Caco-2 (cell line): ENCODE results near the gene BCAS3. TPM values are rescaled to one million over a fixed set of nuclear protein-coding genes. Genes with fewer than 3 reads are reported as not detected.

Source experiments
- BruUV-seq: library from RNA; stranded (reverse); fragments of 400-500 nt; replicated peaks from 2 replicates; lab custom pipeline; 2021; lab: Mats Ljungman, UMichigan
- CTCF ChIA-PET: fragments of 300-600 bp; sonication (Branson Sonifier 250); formaldehyde crosslinking; loops from one replicate; lab custom pipeline; 2022; ENCODE audit warnings: antibody characterized with exemption; lab: Charles Lee
- POLR2A ChIA-PET: fragments of 300-600 bp; sonication (Branson Sonifier 250); formaldehyde crosslinking; loops from one replicate; lab custom pipeline; 2022; ENCODE audit warnings: antibody characterized with exemption; lab: Charles Lee
- DNase-seq, 2 experiments: peaks; one replicate each; pipeline versions ENCODE4 v3.0.0 to v3.0.0-alpha.2; 2020 to 2022
- H3K27me3 ChIP-seq: replicated peaks from 2 replicates; pipeline ENCODE4 v1.6.0; 2011; ENCODE audit warnings: low read length; ENCODE audit not compliant: control insufficient read depth, insufficient read depth
- H3K36me3 ChIP-seq: 2 replicates; pipeline ENCODE4 v1.5.1; 2011; ENCODE audit warnings: low read length; ENCODE audit not compliant: control insufficient read depth, insufficient read depth
- H3K4me1 ChIP-seq: fragments of 250-450 bp; sonication (Bioruptor Pico); 2 replicates; pipeline ENCODE4 v1.5.1; 2020; ENCODE audit warnings: mild to moderate bottlenecking
- H3K4me3 ChIP-seq: 2 replicates; pipeline ENCODE4 v1.5.1; 2011; ENCODE audit warnings: low read depth, mild to moderate bottlenecking, control low read depth, low read length
- H3K9me3 ChIP-seq: fragments of 250-450 bp; sonication (Bioruptor Pico); 2 replicates; pipeline ENCODE4 v1.5.1; 2020; ENCODE audit warnings: mild to moderate bottlenecking, moderate library complexity
- H3K27ac Mint-ChIP-seq: one replicate; pipeline ENCODE4 v1.8.0; 2022; ENCODE audit warnings: mixed read lengths; ENCODE audit not compliant: unreplicated experiment
- H3K27me3 Mint-ChIP-seq: one replicate; pipeline ENCODE4 v1.8.0; 2022; ENCODE audit warnings: mixed read lengths; ENCODE audit not compliant: insufficient read depth, unreplicated experiment
- H3K36me3 Mint-ChIP-seq: one replicate; pipeline ENCODE4 v1.8.0; 2022; ENCODE audit warnings: mild to moderate bottlenecking, mixed read lengths; ENCODE audit not compliant: insufficient read depth, unreplicated experiment
- H3K4me1 Mint-ChIP-seq: one replicate; pipeline ENCODE4 v1.8.0; 2022; ENCODE audit warnings: low read depth, mixed read lengths; ENCODE audit not compliant: unreplicated experiment
- H3K4me3 Mint-ChIP-seq: one replicate; pipeline ENCODE4 v1.8.0; 2022; ENCODE audit warnings: mild to moderate bottlenecking, moderate library complexity, mixed read lengths; ENCODE audit not compliant: unreplicated experiment
- H3K9me3 Mint-ChIP-seq: one replicate; pipeline ENCODE4 v1.8.0; 2022; ENCODE audit warnings: mixed read lengths; ENCODE audit not compliant: unreplicated experiment
- CTCF ChIP-seq, 2 experiments: fragments of 200-600 bp in 1 of 2; IDR thresholded peaks; 1 replicate in 1 of 2; 2 replicates in 1 of 2; pipeline versions ENCODE4 v1.5.1 to v1.8.0; 2011 to 2022; ENCODE audit warnings: antibody characterized with exemption in 1 of 2, control low read depth in 1 of 2, inconsistent platforms in 1 of 2, low read depth in 1 of 2, low read length in 1 of 2, mild to moderate bottlenecking in 1 of 2, moderate library complexity in 1 of 2; ENCODE audit not compliant: insufficient read depth in 1 of 2, severe bottlenecking in 1 of 2, unreplicated experiment in 1 of 2
- intact Hi-C: fragments of 100-400 bp; cut with micrococcal nuclease; formaldehyde crosslinking; loops from one replicate; pipeline ENCODE4 v1.10.0; 2022; ENCODE audit not compliant: unreplicated experiment
- total RNA-seq: library from RNA; stranded (reverse); gene quantifications from 2 replicates; pipeline ENCODE4 v1.2.3, GENCODE V29; 2022

The BCAS3 gene
- total RNA-seq, 1 experiment from 2014 or later: 44.1 TPM

- Mint-ChIP-seq H3K27ac (no peak overlapping the region), H3K4me1 (no peaks in the 10 kb centered on the region), H3K9me3 (no peaks in the 10 kb centered on the region), H3K36me3 (peaks cover 24% of the 10 kb centered on the region), H3K4me3 (no peak overlapping the region), H3K27me3 (no peaks in the 10 kb centered on the region)
- DNase-seq: no peak
- intact Hi-C loops: no loop called here
- Histone ChIP-seq H3K9me3 (no peaks in the 10 kb centered on the region), H3K27me3 (no peaks in the 10 kb centered on the region), H3K4me3 (no peak overlapping the region), H3K4me1 (peaks cover 5% of the 10 kb centered on the region; the same call in 1 of the 2 replicates), H3K36me3 (no peaks in the 10 kb centered on the region)
- POLR2A ChIA-PET: interaction anchor here (1.0 kb wide), 1 partner anchor 41 kb away, joined by 5 read pairs; the partner anchor contains the start of gene PPM1D
- no peak for TF ChIP-seq CTCF (IDR thresholded peaks at IDR 0.05; ENCODE audit: insufficient read depth in 1 of 2, low read depth in 1 of 2, low read length in 1 of 2, severe bottlenecking in 1 of 2, unreplicated experiment in 1 of 2)
- CTCF ChIA-PET: interaction anchor here (0.6 to 1.0 kb wide), 9 partner anchors 8 to 249 kb away, joined by 3 to 14 read pairs (median 4); partner anchors contain the start of genes PPM1D and USP32
- BruUV-seq: no TSS peak
Observed at GRCh38 chr17:60641126-60641525, 36.5 kb upstream of the BCAS3 start.

- TF ChIP-seq CTCF (IDR thresholded peaks at IDR 0.05; ENCODE audit: insufficient read depth in 1 of 2, low read depth in 1 of 2, low read length in 1 of 2, severe bottlenecking in 1 of 2, unreplicated experiment in 1 of 2): peak; percentile 85
- H3K27me3 ChIP-seq: no peaks in the 10 kb centered on the region
- peaks cover 19% of the 10 kb centered on the region for H3K36me3 Mint-ChIP-seq
- no peaks in the 10 kb centered on the region for H3K36me3 ChIP-seq
- CTCF ChIA-PET: no interaction called here
- H3K9me3 ChIP-seq: no peaks in the 10 kb centered on the region
- H3K27ac Mint-ChIP-seq: no peak overlapping the region
- H3K9me3 Mint-ChIP-seq: no peaks in the 10 kb centered on the region
- H3K4me1 ChIP-seq: peaks cover 5% of the 10 kb centered on the region; the same call in 1 of the 2 replicates
- no peaks in the 10 kb centered on the region for H3K4me1 Mint-ChIP-seq
- peak; percentile 76 to 79 for DNase-seq
- BruUV-seq: no TSS peak
- no peak overlapping the region for H3K4me3 Mint-ChIP-seq
- POLR2A ChIA-PET: no interaction called here
- intact Hi-C loops: no loop called here
- no peak overlapping the region for H3K4me3 ChIP-seq
- no peaks in the 10 kb centered on the region for H3K27me3 Mint-ChIP-seq
Observed at GRCh38 chr17:60641810-60642220, 35.8 kb upstream of the BCAS3 start.

- H3K36me3 ChIP-seq: no peaks in the 10 kb centered on the region
- no peaks in the 10 kb centered on the region for H3K27me3 Mint-ChIP-seq
- peaks cover 22% of the 10 kb centered on the region for H3K36me3 Mint-ChIP-seq
- no peaks in the 10 kb centered on the region for H3K27me3 ChIP-seq
- no peak overlapping the region for H3K27ac Mint-ChIP-seq
- no peaks in the 10 kb centered on the region for H3K9me3 ChIP-seq
- no peak overlapping the region for H3K4me3 Mint-ChIP-seq
- no peak overlapping the region for H3K4me3 ChIP-seq
- H3K9me3 Mint-ChIP-seq: no peaks in the 10 kb centered on the region
- no peaks in the 10 kb centered on the region for H3K4me1 Mint-ChIP-seq
- BruUV-seq: no TSS peak
- POLR2A ChIA-PET: no interaction called here
- intact Hi-C loops: no loop called here
- H3K4me1 ChIP-seq: peaks cover 5% of the 10 kb centered on the region; the same call in 1 of the 2 replicates
- CTCF ChIA-PET: no interaction called here
- TF ChIP-seq CTCF (IDR thresholded peaks at IDR 0.05; ENCODE audit: insufficient read depth in 1 of 2, low read depth in 1 of 2, low read length in 1 of 2, severe bottlenecking in 1 of 2, unreplicated experiment in 1 of 2): no peak
- no peak for DNase-seq
Observed at GRCh38 chr17:60645918-60646523, 31.6 kb upstream of the BCAS3 start.
